Lower leg skin (tissue), 4 donors: Measurements from ENCODE around the gene CMPK2. TPM values are rescaled to one million over a fixed set of nuclear protein-coding genes. Genes with fewer than 3 reads are reported as not detected.

ENCODE experiments used
- DNase-seq, 2 donors: peaks; one replicate each; pipeline ENCODE4 v3.0.0-alpha.2; 2019; ENCODE audit warnings: low spot score in 2 of 2
- H3K4me3 ChIP-seq: fragments of 200-600 bp; sonication (generic); 2 replicates; pipeline ENCODE4 v1.5.1; 2017; ENCODE audit warnings: mild to moderate bottlenecking, low read depth; ENCODE audit not compliant: poor library complexity, severe bottlenecking
- POLR2A ChIP-seq, 2 donors: fragments of 450-650 bp; IDR thresholded peaks; one replicate each; pipeline ENCODE4 v1.6.1; 2016 to 2017; ENCODE audit warnings: antibody characterized with exemption in 2 of 2, mild to moderate bottlenecking in 1 of 2, moderate library complexity in 1 of 2
- WGBS, 2 donors: methylation state at CpG; one replicate each; pipeline ENCODE4 v1.1.5; 2018; 5-methylcytosine and 5-hydroxymethylcytosine counted together
- intact Hi-C: fragments of 100-400 bp; cut with DNase I; formaldehyde crosslinking; loops from one replicate; pipeline ENCODE4 v1.15.0; 2023; ENCODE audit warnings: low total_unique reads
- total RNA-seq, 4 donors: library from RNA; depleted of rRNA; stranded (reverse); fragments of >200 nt; gene quantifications; one replicate each; pipeline ENCODE4 v1.1.0, GENCODE V29; 2016
- TF ChIP-seq, protein P1 (sequence below), 3 donors: fragments of 450-650 bp; IDR thresholded peaks; one replicate each; pipeline ENCODE4 v1.5.1; 2016; ENCODE audit warnings: antibody characterized with exemption in 3 of 3, mild to moderate bottlenecking in 3 of 3, moderate library complexity in 2 of 3

The CMPK2 gene
- total RNA-seq, 4 donors from 2014 or later: 0.30 to 3.7 (median 2.3) TPM

DNA sequence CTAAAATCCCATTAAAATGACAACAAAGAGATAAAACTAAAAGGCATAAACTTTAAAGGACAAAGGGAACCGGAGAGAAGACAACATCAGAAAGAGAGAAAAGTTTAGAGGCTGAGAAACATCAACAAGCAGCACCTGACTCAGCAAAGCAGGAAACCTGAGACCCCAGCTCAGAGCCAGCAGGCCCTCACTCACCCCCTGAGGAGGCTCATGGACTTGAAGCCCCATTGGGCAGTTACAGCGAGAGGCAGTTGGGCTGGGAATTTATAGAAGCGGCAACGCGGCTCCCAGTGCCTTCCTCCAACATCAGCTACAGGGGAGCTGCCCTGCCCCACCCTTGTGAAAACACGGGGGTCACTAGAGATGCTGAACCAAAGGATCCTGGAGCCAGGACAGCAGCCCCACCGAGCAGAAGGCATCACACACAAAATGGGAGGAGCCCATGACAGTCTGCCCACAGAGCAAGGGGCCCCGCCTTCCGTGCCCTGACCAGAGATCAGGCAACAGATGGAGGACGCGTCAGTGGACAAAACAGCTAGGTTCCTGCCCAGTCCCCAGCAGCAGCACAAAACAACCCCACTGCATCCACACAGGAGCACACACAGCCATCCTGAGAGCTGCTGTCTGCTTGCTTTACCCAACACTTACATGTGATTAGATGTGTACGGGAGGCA lies 52.7 kb downstream of the CMPK2 start:
- TF ChIP-seq, protein P1, sequence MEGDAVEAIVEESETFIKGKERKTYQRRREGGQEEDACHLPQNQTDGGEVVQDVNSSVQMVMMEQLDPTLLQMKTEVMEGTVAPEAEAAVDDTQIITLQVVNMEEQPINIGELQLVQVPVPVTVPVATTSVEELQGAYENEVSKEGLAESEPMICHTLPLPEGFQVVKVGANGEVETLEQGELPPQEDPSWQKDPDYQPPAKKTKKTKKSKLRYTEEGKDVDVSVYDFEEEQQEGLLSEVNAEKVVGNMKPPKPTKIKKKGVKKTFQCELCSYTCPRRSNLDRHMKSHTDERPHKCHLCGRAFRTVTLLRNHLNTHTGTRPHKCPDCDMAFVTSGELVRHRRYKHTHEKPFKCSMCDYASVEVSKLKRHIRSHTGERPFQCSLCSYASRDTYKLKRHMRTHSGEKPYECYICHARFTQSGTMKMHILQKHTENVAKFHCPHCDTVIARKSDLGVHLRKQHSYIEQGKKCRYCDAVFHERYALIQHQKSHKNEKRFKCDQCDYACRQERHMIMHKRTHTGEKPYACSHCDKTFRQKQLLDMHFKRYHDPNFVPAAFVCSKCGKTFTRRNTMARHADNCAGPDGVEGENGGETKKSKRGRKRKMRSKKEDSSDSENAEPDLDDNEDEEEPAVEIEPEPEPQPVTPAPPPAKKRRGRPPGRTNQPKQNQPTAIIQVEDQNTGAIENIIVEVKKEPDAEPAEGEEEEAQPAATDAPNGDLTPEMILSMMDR (IDR thresholded peaks at IDR 0.05): no peak
- no peak for TF ChIP-seq POLR2A (IDR thresholded peaks at IDR 0.05)
- 68 to 70% methylated on average over 12 of the region's 12 CpGs for WGBS, 2 donors
- intact Hi-C loops: no loop called here
- no peak overlapping the region for H3K4me3 ChIP-seq
- no peak for DNase-seq

DNA sequence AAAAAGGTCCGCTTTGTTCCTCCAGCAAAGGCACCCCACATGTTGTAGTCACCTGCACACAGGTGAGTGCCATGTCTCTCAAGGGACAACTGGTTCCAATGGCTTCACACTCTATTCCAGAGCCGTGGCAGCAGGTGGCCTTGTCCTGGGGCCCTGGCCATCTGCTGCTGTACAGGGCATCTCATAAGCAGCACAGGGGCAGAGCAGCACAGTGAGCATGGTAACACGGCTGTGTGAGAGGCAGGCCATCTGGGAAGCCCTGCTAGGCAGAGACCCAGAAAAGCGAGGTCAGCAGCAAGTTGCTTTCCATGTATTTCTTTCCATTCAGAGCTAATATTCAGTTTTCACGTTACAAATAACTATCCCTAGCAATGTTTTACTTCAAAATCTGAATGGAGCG lies 54.7 kb downstream of the CMPK2 start:
- no peak for DNase-seq
- H3K4me3 ChIP-seq: no peak overlapping the region
- WGBS, 2 donors: 81 to 82% methylated on average over 6 of the region's 6 CpGs
- TF ChIP-seq, protein P1 (IDR thresholded peaks at IDR 0.05): no peak
- no peak for TF ChIP-seq POLR2A (IDR thresholded peaks at IDR 0.05)
- intact Hi-C loops: no loop called here

DNA sequence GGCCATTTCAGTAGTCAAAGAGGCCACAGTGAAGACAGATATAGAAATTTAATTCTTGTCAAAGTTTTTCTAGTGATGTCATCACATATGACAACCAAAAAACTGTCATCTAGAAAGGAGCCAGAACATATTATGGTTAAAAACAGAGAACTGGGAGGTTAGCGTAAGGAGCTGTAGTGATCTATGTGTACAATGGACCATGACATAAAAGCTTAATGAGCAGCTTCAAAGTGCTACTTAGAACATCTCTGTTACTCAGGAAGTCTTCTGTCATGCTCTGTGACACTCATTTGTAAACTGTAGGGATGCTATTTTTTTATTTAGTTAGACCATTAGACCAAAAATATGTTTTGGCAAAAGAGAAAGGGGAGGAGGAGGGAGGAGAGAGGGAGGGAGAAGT lies 57.3 kb downstream of the CMPK2 start:
- DNase-seq: no peak
- 89 to 93% methylated on average over 1 of the region's 1 CpG for WGBS, 2 donors
- no peak overlapping the region for H3K4me3 ChIP-seq
- no peak for TF ChIP-seq POLR2A (IDR thresholded peaks at IDR 0.05)
- TF ChIP-seq, protein P1 (IDR thresholded peaks at IDR 0.05): no peak
- intact Hi-C loops: no loop called here

DNA sequence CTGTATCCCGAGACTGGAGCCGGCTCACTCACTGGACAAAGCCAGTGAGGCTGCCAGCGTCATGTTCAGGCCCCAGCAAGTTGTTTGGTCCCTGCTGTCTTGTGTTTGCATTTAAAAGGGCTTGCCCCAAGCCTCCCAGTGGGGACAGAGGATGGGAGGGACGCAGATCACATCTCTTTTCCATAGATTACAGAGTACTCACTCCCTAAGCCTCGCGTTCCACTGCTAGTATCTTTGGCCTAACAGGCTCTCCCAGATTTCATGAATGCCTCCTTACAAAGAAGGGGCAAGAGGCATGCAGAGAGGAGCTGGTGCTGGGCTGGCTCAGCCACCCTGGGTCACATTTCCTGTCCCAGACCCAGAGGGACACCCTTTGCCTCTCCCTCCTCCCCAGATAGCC lies 59.1 kb downstream of the CMPK2 start:
- no peak for TF ChIP-seq POLR2A (IDR thresholded peaks at IDR 0.05)
- TF ChIP-seq, protein P1 (IDR thresholded peaks at IDR 0.05): no peak
- DNase-seq: no peak
- WGBS, 2 donors: 64 to 70% methylated on average over 6 of the region's 6 CpGs
- H3K4me3 ChIP-seq: no peak overlapping the region
- intact Hi-C loops: no loop called here

DNA sequence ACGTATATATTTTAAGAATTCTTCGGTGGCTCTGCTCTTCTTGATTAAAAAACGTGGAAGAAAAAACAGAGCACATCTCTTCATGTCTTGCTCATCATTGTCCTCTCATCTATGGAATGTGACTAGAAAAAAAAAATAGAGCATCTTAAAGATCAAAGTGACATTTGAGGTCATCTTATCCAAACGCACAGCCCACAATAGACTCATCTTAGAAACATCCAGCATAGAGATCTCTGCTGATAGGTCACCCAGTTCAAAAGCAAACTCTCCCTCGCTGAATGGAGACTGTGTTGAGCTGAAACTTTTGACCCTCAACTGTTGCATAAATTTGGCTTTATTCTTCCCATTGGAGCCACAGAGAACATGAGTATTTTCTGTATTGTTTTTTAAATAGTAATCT lies 65.2 kb downstream of the CMPK2 start:
- no peak overlapping the region for H3K4me3 ChIP-seq
- no peak for DNase-seq
- WGBS, 2 donors: 64 to 80% methylated on average over 5 of the region's 5 CpGs
- TF ChIP-seq, protein P1 (IDR thresholded peaks at IDR 0.05): no peak
- intact Hi-C loops: no loop called here

Other genes with a start within 250 kb of the CMPK2 start
- gene RSAD2, start 11.9 kb upstream of the CMPK2 start, total RNA-seq: 1 to 10 TPM in 1 of 4 donors, under 1 TPM in 2, not detected in 1; 0.08 to 1.5 (median 0.45) TPM
- 10 to 100 TPM in 1 of 4 donors, 1 to 10 TPM in 3; 5.2 to 10.9 (median 7.6) TPM for gene RNF144A, start 51.5 kb upstream of the CMPK2 start, total RNA-seq